T-helper 2 cell treated with Interferon-gamma antibody and Interleukin-4, amounts not matched to agents 100 ng/mL and 5 ng/mL, for 36 hours (primary cell): ENCODE results near the gene ZNF335. TPM values are rescaled to one million over a fixed set of nuclear protein-coding genes. Genes with fewer than 3 reads are reported as not detected.
"Not testable (repeated sequence)": the region's sequence is repeated elsewhere in the genome, so short reads cannot be mapped to it uniquely, and the experiment has no call there.

ENCODE experiments used
- intact Hi-C: fragments of 100-400 bp; cut with micrococcal nuclease; formaldehyde crosslinking; loops from one replicate; pipeline ENCODE4 v1.15.1; 2023
- total RNA-seq: library from RNA; stranded (reverse); gene quantifications from 2 replicates; pipeline ENCODE4 v1.2.3, GENCODE V29; 2022

Gene ZNF335
- total RNA-seq, 1 donor from 2014 or later: 38.7 TPM

GRCh38 chr20:46004889-46005473 lies 33.0 kb upstream of the ZNF335 start:
- intact Hi-C loops: no loop called here

- intact Hi-C loops: no loop called here
Observed at GRCh38 chr20:46004187-46004586, 32.2 kb upstream of the ZNF335 start.

DNA sequence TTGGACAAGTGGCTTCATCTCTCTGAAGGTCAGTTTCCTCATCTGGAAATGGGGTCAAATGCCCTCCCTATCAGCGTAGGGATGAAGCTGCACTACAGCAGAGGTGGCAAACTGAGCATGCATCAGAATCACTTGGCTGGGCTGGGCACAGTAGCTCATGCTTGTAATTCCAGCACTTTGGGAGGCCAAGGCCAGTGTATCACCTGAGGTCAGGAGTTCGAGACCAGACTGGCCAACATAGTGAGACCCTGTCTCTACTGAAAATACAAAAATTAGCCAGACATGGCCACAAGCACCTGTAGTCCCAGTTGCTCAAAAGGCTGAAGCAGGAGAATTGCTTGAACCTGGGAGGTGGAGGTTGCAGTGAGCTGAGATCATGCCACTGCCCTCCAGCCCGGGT lies 30.0 kb upstream of the ZNF335 start:
- intact Hi-C loops: no loop called here

DNA sequence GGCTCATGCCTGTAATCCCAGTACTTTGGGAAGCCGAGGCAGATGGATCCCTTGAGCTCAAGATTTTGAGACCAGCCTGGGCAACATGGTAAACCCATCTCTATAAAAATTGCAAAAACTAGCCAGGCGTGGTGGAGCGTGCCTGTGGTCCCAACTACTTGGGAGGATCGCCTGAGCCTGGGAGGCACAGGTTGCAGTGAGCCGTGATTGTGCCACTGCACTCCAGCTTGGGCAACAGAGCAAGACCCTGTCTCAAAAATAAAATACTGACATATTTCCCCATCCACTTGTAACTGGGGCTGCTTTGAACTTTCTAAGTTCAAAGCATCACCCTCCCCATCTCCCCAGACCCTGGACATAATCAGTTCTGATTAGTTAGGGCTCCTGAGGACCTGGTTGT lies 29.5 kb upstream of the ZNF335 start:
- intact Hi-C loops: no loop called here

DNA sequence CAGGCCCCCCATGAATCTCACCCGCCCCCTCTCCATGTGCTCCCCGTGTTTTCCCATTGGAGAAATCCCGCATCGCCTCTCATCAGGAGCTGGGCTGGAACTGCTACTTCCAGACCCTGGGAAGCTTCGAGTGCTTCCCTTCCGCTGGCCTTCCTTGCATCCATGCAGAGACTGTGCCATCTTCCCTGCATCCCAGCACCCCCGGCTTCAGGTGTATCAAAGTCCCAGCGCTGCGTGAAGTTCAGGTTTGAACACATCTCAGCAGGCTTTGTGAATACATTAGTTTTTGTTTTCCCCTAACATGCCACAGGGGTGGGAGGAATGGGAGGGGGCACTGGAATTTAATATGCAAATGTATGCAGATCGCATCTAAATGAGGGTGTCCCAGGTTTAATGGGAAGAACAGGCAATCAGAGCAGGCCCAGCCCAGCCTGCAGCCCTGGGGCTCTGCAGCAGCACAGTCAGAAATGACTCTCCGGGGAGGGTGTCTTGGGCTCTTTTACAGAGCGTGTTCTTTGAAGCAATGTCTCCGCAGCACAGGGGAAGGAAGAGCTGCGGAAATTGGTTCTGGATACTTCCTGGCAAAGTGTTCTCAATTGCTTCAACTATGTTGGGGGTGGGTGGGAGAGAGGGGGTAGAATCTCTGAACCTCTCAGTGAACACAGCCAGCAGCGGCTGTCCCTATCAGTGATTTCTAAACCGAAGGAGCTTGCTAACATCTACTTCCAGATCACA lies 28.4 kb upstream of the ZNF335 start:
- intact Hi-C loops: no loop called here

DNA sequence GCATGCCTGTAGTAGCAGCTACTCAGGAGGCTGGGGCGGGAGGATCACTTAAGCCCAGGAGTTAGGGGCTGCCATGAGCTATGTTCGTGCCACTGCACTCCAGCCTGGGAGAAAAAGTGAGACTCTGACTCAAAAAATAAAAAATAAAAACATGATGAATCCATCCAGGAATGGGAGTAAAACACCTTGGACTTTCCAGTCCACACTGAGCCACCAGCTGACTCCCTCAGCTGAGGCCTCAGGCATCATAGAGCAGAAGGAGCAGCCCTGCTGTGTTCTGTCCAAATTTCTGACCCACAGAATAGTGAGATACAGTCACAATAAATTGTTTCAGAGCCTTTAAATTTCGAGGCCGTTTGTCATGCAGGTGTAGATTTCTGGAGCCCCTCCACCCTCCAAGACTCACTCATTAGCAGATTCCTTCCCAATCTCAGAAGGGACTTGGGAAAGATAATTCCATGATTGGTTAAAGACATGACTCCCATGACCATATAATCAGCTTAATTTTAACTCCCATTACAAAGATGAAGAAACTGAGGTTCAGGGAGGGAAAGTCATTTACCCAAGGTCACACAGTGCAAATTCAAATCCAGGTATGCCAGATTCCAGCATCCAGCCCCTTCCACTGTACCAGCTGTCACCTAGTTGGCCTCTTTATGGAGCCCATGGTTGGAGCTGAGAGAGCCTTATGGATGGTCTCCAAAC lies 27.7 kb upstream of the ZNF335 start:
- intact Hi-C loops: no loop called here

- intact Hi-C loops: no loop called here
Observed at GRCh38 chr20:45998761-45999160, 26.8 kb upstream of the ZNF335 start.

DNA sequence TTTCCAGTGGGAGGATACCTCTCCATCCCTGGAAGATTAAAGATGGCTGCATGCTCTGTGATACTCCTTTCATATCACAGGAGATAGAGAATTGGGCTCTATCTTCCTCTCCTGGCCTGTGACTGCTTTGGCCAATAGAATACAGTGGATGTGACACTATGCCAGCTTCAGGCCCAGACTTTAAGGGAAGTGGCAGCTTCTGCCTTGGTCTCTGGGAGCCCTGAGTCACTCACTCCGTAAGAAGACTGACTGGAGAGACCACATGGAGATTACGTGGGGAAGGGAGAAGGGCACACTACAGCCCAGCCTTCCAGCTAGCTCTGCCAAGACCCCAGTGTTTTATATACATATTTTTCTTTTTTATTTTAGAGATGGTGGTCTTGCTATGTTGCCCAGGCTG lies 26.3 kb upstream of the ZNF335 start:
- intact Hi-C loops: no loop called here

DNA sequence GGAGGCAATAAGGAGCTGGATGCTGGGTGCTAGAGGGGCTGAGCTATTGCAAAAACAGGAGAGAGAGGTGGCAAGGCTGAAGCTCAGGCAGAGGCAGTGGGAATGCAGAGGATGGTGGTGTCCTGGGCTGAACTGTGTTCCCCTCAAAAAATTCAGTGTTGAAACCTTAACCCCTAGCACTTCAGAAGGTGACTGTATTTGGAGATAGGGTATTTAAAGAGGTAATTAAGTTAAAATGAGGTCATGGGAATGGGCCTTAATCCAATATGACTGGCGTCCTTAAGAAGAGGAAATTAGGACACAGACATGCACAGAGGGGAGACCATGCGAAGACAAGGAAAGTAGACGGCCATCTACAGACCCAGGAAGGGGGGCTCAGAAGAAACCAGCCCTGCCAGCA lies 25.2 kb upstream of the ZNF335 start:
- intact Hi-C loops: no loop called here

DNA sequence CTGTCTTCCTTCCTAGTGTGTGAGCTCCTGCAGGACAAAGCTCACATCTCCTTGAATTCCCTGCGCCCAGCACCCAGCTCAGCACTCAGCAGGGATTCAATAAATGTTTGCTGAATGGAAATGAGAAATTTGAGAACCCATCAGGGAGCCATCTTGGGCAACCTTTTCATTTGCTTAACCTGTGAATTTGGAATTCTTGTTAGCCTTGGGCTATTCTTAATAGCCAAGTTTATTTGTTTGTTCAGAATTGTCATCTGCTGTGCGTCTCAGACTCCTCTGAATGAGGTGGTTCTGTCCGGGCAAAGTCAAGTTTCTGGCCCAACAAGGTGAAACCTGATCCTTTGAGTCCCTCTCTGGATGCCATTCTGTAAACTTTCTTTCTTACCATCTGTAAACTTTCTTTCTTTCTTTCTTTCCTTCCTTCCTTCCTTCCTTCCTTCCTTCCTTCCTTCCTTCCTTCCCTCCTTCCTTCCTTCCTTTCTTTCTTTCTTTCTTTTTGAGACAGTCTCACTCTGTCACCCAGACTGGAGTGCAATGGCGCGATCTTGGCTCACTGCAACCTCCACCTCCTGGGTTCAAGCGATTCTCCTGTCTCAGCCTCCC lies 23.6 kb upstream of the ZNF335 start:
- intact Hi-C loops: not testable (repeated sequence)

DNA sequence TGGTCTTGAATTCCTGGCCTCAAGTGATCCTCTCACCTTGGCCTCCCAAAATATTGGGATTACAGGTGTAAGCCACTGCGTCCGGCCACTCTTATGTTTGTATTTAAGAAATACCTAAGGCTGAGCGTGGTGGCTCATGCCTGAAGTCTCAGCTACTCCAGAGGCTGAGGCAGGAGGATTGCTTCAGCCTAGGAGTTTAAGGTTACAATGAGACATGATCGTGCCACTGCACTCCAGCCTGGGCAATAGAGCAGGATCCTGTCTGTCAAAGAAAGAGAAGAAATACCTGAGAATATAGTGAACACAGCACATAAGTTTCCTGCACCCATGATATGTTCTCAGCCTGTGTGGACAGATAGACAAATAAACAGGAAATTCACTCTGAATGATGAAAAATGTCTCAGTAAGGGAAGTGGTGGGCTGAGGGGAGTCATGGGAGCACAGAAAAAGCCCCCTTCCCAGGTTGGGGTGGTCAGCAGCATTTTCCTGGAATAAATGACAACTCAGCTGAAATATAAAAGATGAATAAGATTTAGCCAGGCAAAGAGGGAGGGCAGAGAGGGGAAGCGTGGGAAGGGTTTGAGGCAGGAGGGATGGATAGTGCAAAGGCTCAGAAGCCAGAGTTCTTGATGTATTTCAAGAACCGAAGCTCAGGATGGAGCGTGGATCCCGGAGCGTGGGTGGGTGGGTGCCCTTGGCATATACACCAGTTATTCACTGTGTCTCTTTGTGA lies 22.9 kb upstream of the ZNF335 start:
- intact Hi-C loops: no loop called here

DNA sequence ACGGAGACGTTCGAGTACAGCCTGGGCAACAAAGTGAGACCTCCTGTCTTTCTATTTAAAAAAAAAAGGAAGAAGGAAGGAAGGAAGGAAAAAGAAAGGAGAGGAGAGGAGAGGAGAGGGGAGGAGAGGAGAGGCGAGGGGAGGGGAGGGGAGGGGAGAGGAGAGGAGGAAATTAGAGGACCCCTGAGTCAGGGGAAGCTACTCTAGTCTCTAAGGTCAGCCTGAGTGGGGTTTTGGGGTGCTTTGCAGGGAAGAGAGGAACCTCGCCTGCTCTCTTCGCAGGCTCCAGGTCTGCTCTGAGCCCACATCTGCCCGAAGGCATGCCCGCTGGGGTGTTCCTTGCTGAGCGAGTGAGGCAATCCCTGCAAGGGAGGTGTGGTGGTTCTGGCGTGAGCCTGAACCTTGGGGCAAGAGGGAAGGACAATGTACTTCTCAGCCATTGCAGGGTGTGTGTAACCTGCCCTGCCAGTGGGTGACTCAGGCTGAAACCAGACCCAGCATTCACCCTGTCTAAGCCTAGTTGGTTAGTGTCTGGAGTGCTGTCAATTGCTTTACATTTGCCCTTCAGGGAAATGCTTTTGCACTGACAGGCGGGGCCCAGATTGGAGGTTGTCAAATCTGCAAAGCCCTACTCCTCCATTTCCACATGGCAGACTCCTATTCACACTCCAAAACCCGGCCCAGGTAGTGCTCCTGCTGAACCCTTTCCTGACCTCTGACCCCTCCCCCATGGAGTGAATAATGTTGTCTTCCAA lies 21.4 kb upstream of the ZNF335 start:
- intact Hi-C loops: no loop called here

DNA sequence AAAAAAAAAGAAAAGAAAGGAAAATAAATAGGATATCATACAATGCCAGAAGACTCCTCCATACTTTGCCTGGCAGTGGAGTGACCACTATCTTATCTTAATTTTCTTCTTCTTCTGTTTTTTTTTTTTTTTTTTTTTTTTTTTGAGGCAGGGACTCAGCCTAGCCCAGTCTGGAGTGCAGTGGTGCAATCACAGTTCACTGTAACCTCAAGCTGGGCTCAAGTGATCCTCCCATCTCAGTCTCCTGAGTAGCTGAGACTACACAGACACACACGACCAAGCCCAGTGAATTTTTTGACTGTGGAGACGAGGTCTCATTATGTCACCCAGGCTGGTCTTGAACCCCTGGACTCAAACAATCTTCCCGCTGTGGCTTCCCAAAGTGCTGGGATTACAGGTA lies 19.6 kb upstream of the ZNF335 start:
- intact Hi-C loops: no loop called here

DNA sequence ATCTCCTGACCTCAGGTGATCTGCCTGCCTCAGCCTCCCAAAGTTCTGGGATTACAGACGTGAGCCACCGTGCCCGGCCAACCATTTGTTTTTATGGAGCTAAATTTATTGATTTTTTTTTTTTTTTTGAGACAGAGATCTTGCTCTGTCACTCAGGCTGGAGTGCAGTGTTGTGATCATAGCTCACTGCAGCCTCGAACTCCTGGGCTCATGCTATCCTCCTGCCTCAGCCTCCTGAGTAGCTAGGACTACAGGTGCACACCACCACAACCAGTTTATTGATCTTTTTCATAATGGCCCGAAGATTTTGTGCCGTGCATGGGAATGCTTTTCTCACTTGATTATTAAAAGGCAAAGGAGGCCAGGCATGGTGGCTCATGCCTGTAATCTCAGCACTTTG lies 16.8 kb upstream of the ZNF335 start:
- intact Hi-C loops: not testable (repeated sequence)

DNA sequence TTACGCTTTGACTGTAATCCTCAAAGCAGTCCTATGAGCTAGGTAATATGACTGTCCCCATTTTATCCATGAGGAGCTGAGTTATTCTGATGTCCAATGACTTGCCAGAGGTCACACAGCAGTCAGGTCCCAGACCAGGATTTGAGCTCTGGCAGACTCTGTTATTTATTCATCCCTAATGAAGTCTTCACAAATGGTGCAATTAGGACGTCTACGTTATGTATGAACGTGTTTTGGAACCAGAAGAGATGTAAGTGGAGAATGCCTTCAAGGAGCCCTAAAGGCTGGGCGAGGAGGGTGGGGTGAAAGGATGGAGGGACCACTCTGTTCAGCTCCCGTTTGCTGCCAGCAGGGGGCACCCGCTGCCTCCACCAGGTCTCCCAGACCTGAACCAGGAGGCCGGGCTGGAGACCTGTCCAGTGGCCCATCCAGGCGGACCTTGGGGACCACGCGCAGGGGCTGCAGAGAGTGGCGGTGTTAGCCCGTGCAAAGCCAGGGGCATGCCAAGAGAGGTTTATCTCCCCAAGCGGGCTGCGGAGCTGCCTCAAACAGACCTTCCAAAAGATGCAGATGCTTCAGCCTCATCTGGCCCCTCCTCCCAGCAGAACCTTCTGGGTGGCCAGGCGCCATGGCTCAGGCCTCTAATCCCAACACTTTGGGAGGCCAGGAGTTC lies 15.2 kb upstream of the ZNF335 start:
- intact Hi-C loops: loop anchor here (1.0 kb wide), 1 partner anchor 26 kb away; no protein-coding TSS in a partner anchor

DNA sequence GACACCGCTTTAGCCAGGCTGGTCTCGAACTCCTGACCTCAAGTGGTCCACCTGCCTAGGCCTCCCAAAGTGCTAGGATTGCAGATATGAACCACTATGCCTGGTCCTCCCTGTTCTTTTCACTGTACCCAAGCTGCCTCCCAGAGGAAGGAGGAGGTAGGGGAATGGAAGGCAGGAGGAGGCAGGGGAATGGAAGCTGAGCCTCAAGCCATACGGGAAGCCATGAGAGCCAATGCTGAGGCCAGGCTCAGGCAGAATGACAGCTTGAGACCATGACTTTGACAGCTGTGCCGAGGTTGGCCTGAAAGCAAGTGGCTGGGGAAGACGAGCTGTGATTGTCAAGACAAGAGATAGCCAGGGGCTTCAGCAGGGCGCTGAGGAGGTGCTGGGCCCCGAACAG lies 13.6 kb upstream of the ZNF335 start:
- intact Hi-C loops: no loop called here

DNA sequence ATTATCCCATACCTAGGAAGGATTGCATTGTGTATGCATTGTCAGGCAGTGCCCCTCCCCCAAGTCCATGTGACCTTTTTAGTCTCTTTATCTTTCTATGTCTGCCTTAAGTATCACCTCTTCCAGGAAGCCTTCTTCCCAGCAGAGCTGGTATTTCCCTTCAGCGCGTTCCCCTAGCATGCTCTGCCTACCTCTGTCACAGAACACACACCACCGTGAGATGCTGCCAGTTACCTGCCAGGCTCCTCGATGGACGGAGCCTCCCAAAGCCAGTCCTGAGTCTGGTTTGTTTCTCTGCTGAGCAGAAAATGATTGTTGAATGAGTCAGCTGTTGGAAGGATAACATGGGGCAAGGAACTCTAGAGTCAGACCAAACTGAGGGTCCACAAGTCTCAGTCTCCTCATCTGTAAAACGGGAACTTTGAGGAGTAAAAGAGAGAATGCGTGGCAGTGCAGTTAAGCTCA lies 11.3 kb upstream of the ZNF335 start:
- intact Hi-C loops: no loop called here

DNA sequence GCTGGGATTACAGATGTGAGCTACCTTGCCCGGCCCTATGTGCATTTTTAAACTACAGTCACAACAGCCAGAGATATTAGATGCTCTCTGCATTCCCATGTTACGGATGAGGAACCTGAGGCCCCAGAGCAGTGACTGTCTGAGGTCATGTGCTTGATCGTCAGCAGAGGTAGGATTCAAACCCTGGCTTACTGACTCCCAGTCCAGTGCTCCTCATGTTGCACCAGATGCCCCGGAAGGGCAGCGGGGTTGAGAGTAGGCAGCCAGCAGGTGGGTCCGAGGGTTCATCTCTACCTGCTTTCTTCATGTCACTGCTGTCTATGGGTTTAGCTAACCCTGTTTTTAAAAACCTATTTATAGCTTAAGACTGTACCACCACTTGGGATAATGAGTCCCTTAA lies 9.3 kb upstream of the ZNF335 start:
- intact Hi-C loops: no loop called here

DNA sequence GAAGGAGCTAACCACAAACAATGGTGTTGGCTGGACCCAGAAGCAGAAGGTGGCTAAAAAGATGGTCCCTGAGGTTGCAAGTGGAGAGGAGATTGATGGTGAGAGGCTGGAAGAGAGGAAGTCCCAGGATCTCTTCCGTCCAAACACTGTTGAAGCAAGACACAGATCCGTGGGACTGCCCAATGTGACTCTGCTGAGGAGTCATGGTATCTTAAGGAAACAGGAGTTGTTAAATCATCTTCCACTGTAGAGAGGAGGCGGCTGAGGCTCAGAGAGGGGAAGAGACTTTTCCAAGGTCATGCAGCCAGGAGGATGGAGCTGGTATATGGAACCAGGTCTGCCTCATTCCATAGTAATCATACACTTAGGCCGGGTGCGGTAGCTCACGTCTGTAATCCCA lies 4.1 kb upstream of the ZNF335 start:
- intact Hi-C loops: no loop called here

DNA sequence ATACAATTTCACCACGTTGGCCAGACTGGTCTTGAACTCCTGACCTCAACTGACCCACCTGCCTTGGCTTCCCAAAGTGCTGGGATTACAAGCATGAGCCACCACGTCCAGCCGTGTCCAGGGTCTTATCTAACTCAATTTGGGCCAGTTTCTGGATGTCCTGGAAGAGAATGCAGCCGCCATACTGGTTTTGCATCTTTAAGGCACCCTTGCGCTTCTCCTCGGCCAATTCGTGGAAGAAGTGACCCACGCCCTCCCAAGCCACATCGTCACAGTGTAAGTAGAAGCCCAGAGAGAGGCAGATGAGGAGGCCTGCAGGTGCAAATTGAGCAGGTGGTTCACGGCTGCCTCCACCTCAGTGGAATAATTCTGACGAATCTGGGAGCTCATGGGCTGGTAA lies 3.7 kb upstream of the ZNF335 start:
- intact Hi-C loops: no loop called here
